Right lobe of liver (tissue), 4 donors: ENCODE measurements around the gene CYTH3.

Experiments used
- CTCF ChIP-seq, 4 donors: fragments of 200-600 bp in 3 of 4; fragments of 450-650 bp in 1 of 4; IDR thresholded peaks; one replicate each; pipeline versions ENCODE4 v1.5.1 to v1.8.0; 2016 to 2022; ENCODE audit warnings: antibody characterized with exemption in 4 of 4, mild to moderate bottlenecking in 2 of 4
- POLR2A ChIP-seq: fragments of 450-650 bp; IDR thresholded peaks from one replicate; pipeline ENCODE4 v1.6.1; 2017; ENCODE audit warnings: antibody characterized with exemption, mild to moderate bottlenecking
- donor health status: DM: no; HTN: no; CAD: no.
- donor health status: DM: no; HTN: no; CAD: no.
- donor health status: DM: no; HTN: yes; CAD: no.

DNA sequence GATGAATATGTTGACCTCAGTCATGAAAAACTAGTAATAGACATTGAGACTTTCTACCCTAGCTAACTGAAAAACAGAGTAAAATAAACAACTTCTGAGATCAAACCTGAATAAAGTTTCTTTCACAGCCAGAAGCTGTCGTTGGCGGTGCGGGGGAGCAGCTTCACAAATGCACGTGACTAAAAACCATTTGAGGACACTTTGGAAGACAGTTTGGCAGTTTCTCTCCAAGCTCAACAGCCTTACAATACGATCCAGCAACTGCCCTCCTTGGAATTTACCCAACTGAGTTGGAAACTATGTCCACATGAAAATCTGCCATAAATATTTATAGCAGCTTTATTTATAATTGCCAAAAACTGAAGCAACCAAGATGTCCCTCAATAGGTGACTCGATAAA, 63.1 kb downstream of the CYTH3 start:
- no peak for TF ChIP-seq POLR2A
- no peak for TF ChIP-seq CTCF (IDR thresholded peaks at IDR 0.05)
